Ecto neural progenitor cell (in vitro differentiated cells): ENCODE results near the gene SLC25A43.

Experiments
- DNase-seq: peaks from one replicate; pipeline ENCODE4 v3.0.0-alpha.2; 2018; ENCODE audit warnings: low spot score

The SLC25A43 gene

GRCh38 chrX:119500061-119500800 lies 101.1 kb downstream of the SLC25A43 start:
- DNase-seq = no peak

GRCh38 chrX:119501511-119502148 lies 102.5 kb downstream of the SLC25A43 start:
- no peak for DNase-seq

GRCh38 chrX:119502727-119503483 lies 103.8 kb downstream of the SLC25A43 start:
- no peak for DNase-seq

- no peak for DNase-seq
Measured at GRCh38 chrX:119503484-119503861, 104.3 kb downstream of the SLC25A43 start.
